HG03139 (cell line): ENCODE measurements around the gene VRK1.
"Not testable (repeated sequence)": the region's sequence is repeated elsewhere in the genome, so short reads cannot be mapped to it uniquely, and the experiment has no call there.

Experiments
- ATAC-seq: cut with Tn5 transposase; IDR thresholded peaks from one replicate; pipeline ENCODE4 v1.9.1; 2021; ENCODE audit not compliant: unreplicated experiment

Gene VRK1

GRCh38 chr14:96796851-96797581 lies at the start of gene VRK1:
Gene VRK1, plus strand, starts transcription at chr14:96797382. Its CDS starts 36,090 bp downstream, at chr14:96833472.
- peak; percentile 97 for ATAC-seq

GRCh38 chr14:96747608-96748007 lies 49.6 kb upstream of the VRK1 start:
- no peak for ATAC-seq

- no peak for ATAC-seq
Measured at GRCh38 chr14:96748362-96748761, 48.8 kb upstream of the VRK1 start.

DNA sequence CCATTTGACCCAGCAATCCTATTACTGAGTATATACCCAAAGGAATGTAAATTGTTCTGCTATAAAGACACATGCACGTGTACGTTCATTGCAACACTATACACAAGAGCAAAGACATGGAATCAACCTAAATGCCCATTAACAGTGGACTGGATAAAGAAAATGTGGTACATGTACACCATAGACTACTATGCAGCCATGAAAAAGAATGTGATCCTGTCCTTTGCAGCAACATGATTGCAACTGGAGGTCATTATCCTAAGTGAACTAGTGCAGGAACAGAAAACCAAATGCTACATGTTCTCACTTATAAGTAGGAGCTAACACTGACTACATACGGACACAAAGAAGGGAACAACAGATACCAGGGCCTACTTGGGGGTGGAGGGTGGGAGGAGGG lies 45.7 kb upstream of the VRK1 start:
- no peak for ATAC-seq

GRCh38 chr14:96752125-96752524 lies 45.1 kb upstream of the VRK1 start:
- ATAC-seq = no peak

DNA sequence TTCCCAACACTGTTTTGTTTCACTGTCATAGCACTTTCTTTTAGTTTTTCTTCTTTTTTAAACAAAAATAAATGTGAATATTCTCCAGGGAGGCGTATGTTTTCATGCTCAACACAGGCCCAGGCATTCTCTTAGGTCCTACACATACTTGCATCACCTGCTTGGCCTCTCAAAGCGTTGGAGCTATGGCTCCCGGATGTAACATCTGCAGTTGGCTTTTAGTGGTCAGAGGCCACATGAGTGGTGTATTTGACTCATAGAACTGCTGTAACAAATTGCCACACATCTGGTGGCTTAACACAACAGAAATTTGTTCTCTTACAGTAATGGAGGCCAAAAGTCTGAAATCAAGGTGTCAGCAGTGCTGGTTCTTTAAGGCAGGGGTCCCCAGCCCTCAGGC lies 44.6 kb upstream of the VRK1 start:
- ATAC-seq = no peak

GRCh38 chr14:96754162-96754844 lies 42.9 kb upstream of the VRK1 start:
- no peak for ATAC-seq

- ATAC-seq = no peak
Measured at GRCh38 chr14:96754845-96755184, 42.4 kb upstream of the VRK1 start.

GRCh38 chr14:96756745-96757144 lies 40.4 kb upstream of the VRK1 start:
- no peak for ATAC-seq

DNA sequence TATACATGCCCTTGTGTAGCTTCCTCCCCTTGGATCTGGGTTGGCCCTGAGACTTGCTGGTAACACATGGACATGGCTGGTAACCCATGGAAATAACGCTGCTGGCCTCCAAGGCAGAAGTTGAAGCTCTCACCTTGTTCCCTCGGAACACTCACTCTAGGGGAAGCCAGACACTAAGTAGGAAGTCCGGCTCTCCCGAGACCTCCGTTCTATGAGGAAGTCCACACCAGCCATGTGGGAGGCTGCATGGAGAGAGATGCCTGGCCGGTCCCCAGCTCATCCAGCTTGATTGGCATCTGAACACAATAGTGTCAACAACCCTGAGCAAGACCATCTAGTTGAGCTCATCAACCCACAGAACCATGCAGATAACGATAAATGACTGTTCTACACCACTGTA lies 39.7 kb upstream of the VRK1 start:
- ATAC-seq = no peak

DNA sequence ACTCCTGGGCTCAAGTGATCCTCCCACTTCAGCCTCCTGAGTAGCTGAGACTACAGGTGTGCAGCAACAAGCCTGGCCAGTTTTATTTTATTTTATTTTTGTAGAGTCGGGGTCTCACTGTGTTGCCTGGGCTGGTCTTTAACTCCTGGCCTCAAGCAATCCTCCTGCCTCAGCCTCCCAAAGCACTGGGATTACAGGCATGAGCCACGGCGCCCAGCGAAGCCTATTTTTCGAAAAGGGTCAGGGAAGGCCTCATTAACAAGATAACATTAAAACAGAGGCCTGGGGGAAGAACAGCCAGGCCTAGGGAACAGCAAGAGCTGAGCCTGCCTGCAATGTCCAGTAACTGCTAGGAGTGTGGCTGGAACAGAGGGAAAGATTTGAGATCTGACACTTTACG lies 36.1 kb upstream of the VRK1 start:
- ATAC-seq = no peak

- peak; percentile 99 for ATAC-seq
Measured at GRCh38 chr14:96762650-96763049, 34.5 kb upstream of the VRK1 start.

GRCh38 chr14:96764012-96764411 lies 33.2 kb upstream of the VRK1 start:
- no peak for ATAC-seq

- ATAC-seq = not testable (repeated sequence)
Measured at GRCh38 chr14:96765205-96765604, 32.0 kb upstream of the VRK1 start.

GRCh38 chr14:96772929-96773328 lies 24.3 kb upstream of the VRK1 start:
- ATAC-seq = no peak

DNA sequence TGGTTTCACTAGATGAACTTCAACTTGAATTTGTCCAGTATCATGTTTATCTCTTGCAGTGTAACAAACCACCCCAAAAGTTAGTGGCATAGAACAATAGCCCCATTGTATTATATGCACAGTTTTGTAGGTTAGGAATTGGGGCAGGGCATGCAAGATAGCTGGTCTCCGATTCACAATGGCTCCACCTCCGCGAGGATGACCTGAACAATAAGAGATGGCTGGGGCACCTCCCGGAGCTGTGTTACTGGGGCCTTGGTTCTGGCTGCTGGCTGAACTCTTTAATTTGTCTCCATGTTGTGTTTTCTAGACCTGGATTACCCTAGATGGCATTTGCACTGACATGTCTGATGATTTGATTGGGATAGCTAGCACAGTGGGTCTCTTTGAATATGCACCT lies 20.4 kb upstream of the VRK1 start:
- ATAC-seq = no peak

GRCh38 chr14:96780500-96780899 lies 16.7 kb upstream of the VRK1 start:
- ATAC-seq = no peak

- no peak for ATAC-seq
Measured at GRCh38 chr14:96781371-96781770, 15.8 kb upstream of the VRK1 start.

DNA sequence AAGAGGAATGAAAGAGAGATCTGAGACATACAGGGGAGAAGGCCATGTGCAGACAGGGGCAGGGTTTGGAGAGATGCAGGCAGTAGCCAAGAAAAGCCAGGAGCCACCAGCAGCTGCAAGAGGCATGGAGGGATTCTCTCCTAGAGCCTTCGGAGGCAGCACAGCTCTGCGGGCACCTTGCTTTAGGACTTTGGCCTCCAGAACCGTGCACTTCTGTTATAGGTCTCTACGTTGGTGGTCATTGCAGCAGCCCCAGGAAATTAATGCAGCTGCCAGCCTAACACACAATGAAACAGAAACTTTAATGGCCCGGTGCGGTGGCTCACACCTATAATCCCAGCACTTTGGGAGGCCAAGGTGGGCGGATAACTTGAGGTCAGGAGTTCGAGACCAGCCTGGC lies 14.7 kb upstream of the VRK1 start:
- no peak for ATAC-seq

- ATAC-seq = no peak
Measured at GRCh38 chr14:96783043-96783914, 13.9 kb upstream of the VRK1 start.

GRCh38 chr14:96783915-96784224 lies 13.3 kb upstream of the VRK1 start:
- ATAC-seq = no peak

DNA sequence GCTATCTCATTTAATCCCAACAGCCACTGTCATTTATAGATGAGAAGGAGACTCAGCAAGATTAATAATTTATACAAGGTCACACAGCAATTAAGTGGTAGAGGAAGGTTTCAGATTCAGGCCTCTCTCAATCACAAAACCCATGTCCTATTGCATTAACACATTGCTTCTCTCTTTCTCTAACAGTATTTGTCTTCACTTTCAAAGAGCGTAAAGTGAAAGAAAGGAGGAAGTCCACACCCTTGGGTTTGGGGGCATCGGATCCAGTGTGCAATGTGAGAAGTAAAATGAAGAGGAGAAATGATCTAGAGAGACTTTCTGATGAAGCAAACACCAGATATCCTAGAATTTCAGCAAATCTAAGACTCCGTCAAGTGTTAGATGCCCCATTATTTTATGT lies 7.0 kb upstream of the VRK1 start:
- no peak for ATAC-seq
